Activated naive CD8-positive, alpha-beta T cell treated with anti-CD3 and anti-CD28 coated beads for 36 hours (primary cell): ENCODE data around the gene C10orf67. TPM values are rescaled to one million over a fixed set of nuclear protein-coding genes. Genes with fewer than 3 reads are reported as not detected.

Experiments
- DNase-seq: peaks from one replicate; pipeline ENCODE4 v3.0.0; 2021
- H3K27ac Mint-ChIP-seq: one replicate; pipeline ENCODE4 v1.8.0; 2022; ENCODE audit warnings: mild to moderate bottlenecking, moderate library complexity, mixed read lengths
- H3K27me3 Mint-ChIP-seq: one replicate; pipeline ENCODE4 v1.8.0; 2022; ENCODE audit warnings: mild to moderate bottlenecking, mixed read lengths
- H3K36me3 Mint-ChIP-seq: one replicate; pipeline ENCODE4 v1.8.0; 2021; ENCODE audit warnings: mild to moderate bottlenecking, mixed read lengths
- H3K4me1 Mint-ChIP-seq: one replicate; pipeline ENCODE4 v1.8.0; 2021; ENCODE audit warnings: mixed read lengths
- H3K4me3 Mint-ChIP-seq: one replicate; pipeline ENCODE4 v1.8.0; 2022; ENCODE audit warnings: mild to moderate bottlenecking, moderate library complexity, mixed read lengths
- H3K9me3 Mint-ChIP-seq: one replicate; pipeline ENCODE4 v1.8.0; 2022; ENCODE audit warnings: mixed read lengths
- total RNA-seq, 2 experiments: library from RNA; stranded (reverse); gene quantifications; one replicate each; pipeline ENCODE4 v1.2.3, GENCODE V29; 2021

Gene C10orf67
- total RNA-seq, 2 experiments from 2014 or later, result 0.45 to 0.60 TPM

- Mint-ChIP-seq H3K4me1 (no peaks in the 10 kb centered on the region), H3K9me3 (no peaks in the 10 kb centered on the region), H3K27me3 (peaks cover 56% of the 10 kb centered on the region), H3K4me3 (no peak overlapping the region), H3K27ac (no peak overlapping the region), H3K36me3 (no peaks in the 10 kb centered on the region)
- DNase-seq, result no peak
Observed at GRCh38 chr10:23205972-23206642, 138.5 kb downstream of the C10orf67 start.

GRCh38 chr10:23204773-23205172 is 139.8 kb downstream of the C10orf67 start:
- H3K27ac Mint-ChIP-seq, result no peak overlapping the region
- H3K27me3 Mint-ChIP-seq, result peaks cover 65% of the 10 kb centered on the region
- no peak overlapping the region for H3K4me3 Mint-ChIP-seq
- H3K9me3 Mint-ChIP-seq, result no peaks in the 10 kb centered on the region
- H3K36me3 Mint-ChIP-seq, result no peaks in the 10 kb centered on the region
- DNase-seq, result no peak
- H3K4me1 Mint-ChIP-seq, result peaks cover 3% of the 10 kb centered on the region

- H3K27ac Mint-ChIP-seq, result no peak overlapping the region
- H3K27me3 Mint-ChIP-seq, result peaks cover 69% of the 10 kb centered on the region
- peaks cover 3% of the 10 kb centered on the region for H3K4me1 Mint-ChIP-seq
- H3K9me3 Mint-ChIP-seq, result no peaks in the 10 kb centered on the region
- no peak for DNase-seq
- H3K36me3 Mint-ChIP-seq, result no peaks in the 10 kb centered on the region
- H3K4me3 Mint-ChIP-seq, result no peak overlapping the region
Observed at GRCh38 chr10:23203369-23204325, 140.9 kb downstream of the C10orf67 start.

- peaks cover 77% of the 10 kb centered on the region for H3K27me3 Mint-ChIP-seq
- peaks cover 5% of the 10 kb centered on the region for H3K4me1 Mint-ChIP-seq
- no peaks in the 10 kb centered on the region for H3K36me3 Mint-ChIP-seq
- H3K9me3 Mint-ChIP-seq, result no peaks in the 10 kb centered on the region
- H3K27ac Mint-ChIP-seq, result no peak overlapping the region
- no peak overlapping the region for H3K4me3 Mint-ChIP-seq
- no peak for DNase-seq
Observed at GRCh38 chr10:23202779-23203178, 141.8 kb downstream of the C10orf67 start.

GRCh38 chr10:23201837-23202236 is 142.8 kb downstream of the C10orf67 start:
- no peak overlapping the region for H3K4me3 Mint-ChIP-seq
- no peak for DNase-seq
- H3K27me3 Mint-ChIP-seq, result peaks cover 86% of the 10 kb centered on the region
- no peaks in the 10 kb centered on the region for H3K36me3 Mint-ChIP-seq
- peaks cover 5% of the 10 kb centered on the region for H3K4me1 Mint-ChIP-seq
- no peaks in the 10 kb centered on the region for H3K9me3 Mint-ChIP-seq
- no peak overlapping the region for H3K27ac Mint-ChIP-seq

- Mint-ChIP-seq H3K27me3 (peaks cover 93% of the 10 kb centered on the region), H3K4me1 (peaks cover 5% of the 10 kb centered on the region), H3K4me3 (no peak overlapping the region), H3K36me3 (no peaks in the 10 kb centered on the region), H3K27ac (no peak overlapping the region), H3K9me3 (no peaks in the 10 kb centered on the region)
- DNase-seq, result no peak
Observed at GRCh38 chr10:23200997-23201652, 143.5 kb downstream of the C10orf67 start.

GRCh38 chr10:23200586-23200985 is 144.0 kb downstream of the C10orf67 start:
- Mint-ChIP-seq H3K27ac (no peak overlapping the region), H3K36me3 (no peaks in the 10 kb centered on the region), H3K9me3 (no peaks in the 10 kb centered on the region), H3K4me1 (peaks cover 5% of the 10 kb centered on the region), H3K4me3 (no peak overlapping the region), H3K27me3 (peaks cover 95% of the 10 kb centered on the region)
- DNase-seq, result no peak

- Mint-ChIP-seq H3K4me1 (peaks cover 5% of the 10 kb centered on the region), H3K36me3 (no peaks in the 10 kb centered on the region), H3K9me3 (no peaks in the 10 kb centered on the region), H3K27ac (no peak overlapping the region), H3K4me3 (no peak overlapping the region), H3K27me3 (peaks cover 96% of the 10 kb centered on the region)
- no peak for DNase-seq
Observed at GRCh38 chr10:23199768-23200511, 144.7 kb downstream of the C10orf67 start.

GRCh38 chr10:23198940-23199767 is 145.4 kb downstream of the C10orf67 start:
- Mint-ChIP-seq H3K4me3 (no peak overlapping the region), H3K36me3 (no peaks in the 10 kb centered on the region), H3K4me1 (peaks cover 5% of the 10 kb centered on the region), H3K9me3 (no peaks in the 10 kb centered on the region), H3K27me3 (peaks cover 95% of the 10 kb centered on the region), H3K27ac (no peak overlapping the region)
- no peak for DNase-seq

GRCh38 chr10:23198610-23198939 is 146.0 kb downstream of the C10orf67 start:
- DNase-seq, result no peak
- H3K9me3 Mint-ChIP-seq, result no peaks in the 10 kb centered on the region
- H3K27ac Mint-ChIP-seq, result no peak overlapping the region
- peaks cover 5% of the 10 kb centered on the region for H3K4me1 Mint-ChIP-seq
- peaks cover 95% of the 10 kb centered on the region for H3K27me3 Mint-ChIP-seq
- no peak overlapping the region for H3K4me3 Mint-ChIP-seq
- no peaks in the 10 kb centered on the region for H3K36me3 Mint-ChIP-seq

GRCh38 chr10:23197416-23197861 is 147.2 kb downstream of the C10orf67 start:
- Mint-ChIP-seq H3K4me3 (no peak overlapping the region), H3K27me3 (peaks cover 93% of the 10 kb centered on the region), H3K36me3 (no peaks in the 10 kb centered on the region), H3K27ac (no peak overlapping the region), H3K9me3 (no peaks in the 10 kb centered on the region), H3K4me1 (peaks cover 5% of the 10 kb centered on the region)
- DNase-seq, result no peak

- Mint-ChIP-seq H3K27me3 (peaks cover 90% of the 10 kb centered on the region), H3K4me3 (no peak overlapping the region), H3K36me3 (no peaks in the 10 kb centered on the region), H3K9me3 (no peaks in the 10 kb centered on the region), H3K4me1 (peaks cover 5% of the 10 kb centered on the region), H3K27ac (no peak overlapping the region)
- DNase-seq, result no peak
Observed at GRCh38 chr10:23196915-23197314, 147.7 kb downstream of the C10orf67 start.

GRCh38 chr10:23195846-23196600 is 148.6 kb downstream of the C10orf67 start:
- Mint-ChIP-seq H3K9me3 (no peaks in the 10 kb centered on the region), H3K27me3 (peaks cover 88% of the 10 kb centered on the region), H3K4me1 (peaks cover 6% of the 10 kb centered on the region), H3K36me3 (no peaks in the 10 kb centered on the region), H3K27ac (no peak overlapping the region), H3K4me3 (no peak overlapping the region)
- no peak for DNase-seq
